Activated T-helper 9 cell treated with anti-CD3 and anti-CD28 coated beads, Interleukin-2, amount 50 U/mL, for 16 hours (primary cell): ENCODE measurements around the gene QRFP.

Experiments used
- DNase-seq: peaks from one replicate; pipeline ENCODE4 v3.0.0-alpha.2; 2020; ENCODE audit warnings: low read depth

QRFP gene

DNA sequence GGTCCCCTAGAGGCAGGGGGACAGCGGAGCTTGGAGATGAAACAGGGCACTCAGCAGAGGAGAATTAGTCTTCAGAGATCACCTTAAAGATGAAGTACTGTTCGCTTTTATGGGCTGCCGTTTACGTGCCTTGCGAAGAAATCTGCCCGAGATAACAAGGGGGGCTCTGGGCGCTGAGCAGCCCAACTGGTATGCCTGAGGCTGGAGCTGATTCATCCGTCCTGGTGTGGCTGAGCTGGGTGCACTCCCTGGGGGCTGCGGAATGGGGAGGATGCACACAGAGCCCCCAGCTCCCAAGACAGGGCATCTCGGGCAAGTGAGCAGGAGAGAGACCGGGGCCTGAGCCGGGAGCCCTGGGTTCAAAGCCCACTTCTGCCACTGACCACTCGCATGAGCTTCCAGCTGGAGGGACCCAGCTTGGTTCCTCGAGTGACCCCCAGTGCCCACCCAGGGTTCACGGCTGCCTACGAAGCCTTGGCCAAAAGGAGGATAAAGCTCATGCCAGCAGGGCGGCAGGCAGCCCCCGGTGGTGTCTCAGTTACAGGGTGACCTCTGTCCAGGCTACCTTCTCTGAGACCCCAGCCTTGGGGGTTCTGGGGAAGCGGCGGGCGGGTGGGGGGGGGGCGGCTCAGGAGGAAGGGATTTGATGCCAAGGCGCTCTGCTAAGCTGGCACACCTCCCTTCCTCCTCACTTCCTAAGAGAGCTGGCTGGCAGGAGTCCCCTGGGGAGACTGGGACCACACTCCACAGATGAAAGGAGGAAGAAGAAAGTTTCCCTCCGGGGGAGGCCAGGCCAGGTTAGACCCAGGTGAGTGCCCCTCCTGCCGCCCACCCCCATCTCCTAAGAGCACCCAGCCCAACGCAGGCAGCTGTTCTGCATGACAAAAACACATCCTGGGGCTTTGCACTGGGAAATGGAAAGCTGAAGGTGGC is 36.8 kb upstream of the QRFP start:
- DNase-seq: no peak

- DNase-seq: no peak
Measured at GRCh38 chr9:130932255-130933079, 35.9 kb upstream of the QRFP start.

- DNase-seq: no peak
Measured at GRCh38 chr9:130931508-130932254, 35.1 kb upstream of the QRFP start.

GRCh38 chr9:130930804-130931349 is 34.3 kb upstream of the QRFP start:
- DNase-seq: no peak

DNA sequence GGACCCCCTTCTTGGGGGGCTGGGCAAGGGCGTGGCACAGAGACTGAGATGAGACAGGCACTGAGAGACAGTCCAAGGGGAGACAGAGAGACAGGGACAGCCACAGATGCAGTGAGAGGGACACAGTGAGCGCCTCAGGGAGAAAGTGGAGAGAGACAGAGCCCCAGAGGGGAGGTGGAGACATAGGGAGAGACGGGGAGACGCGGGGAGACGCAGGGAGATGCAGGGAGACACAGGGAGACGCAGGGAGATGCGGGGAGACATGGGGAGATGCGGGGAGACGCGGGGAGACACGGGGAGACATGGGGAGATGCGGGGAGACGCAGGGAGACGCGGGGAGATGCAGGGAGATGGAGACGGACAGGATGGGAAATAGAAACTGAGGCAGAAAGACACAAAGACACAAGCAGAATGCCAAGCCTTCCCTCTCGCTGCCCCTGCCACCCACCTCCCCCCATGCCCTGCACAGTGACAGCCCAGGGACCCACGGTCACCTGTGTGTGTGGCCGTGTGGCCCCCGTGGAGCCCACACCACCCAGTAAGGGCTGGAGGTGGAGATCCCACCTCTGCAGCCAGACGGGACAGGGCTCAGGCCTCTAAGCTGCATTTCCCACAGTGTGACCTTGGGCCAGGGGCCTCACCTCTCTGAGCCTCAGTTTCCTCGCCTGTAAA is 33.7 kb upstream of the QRFP start:
- DNase-seq: no peak

DNA sequence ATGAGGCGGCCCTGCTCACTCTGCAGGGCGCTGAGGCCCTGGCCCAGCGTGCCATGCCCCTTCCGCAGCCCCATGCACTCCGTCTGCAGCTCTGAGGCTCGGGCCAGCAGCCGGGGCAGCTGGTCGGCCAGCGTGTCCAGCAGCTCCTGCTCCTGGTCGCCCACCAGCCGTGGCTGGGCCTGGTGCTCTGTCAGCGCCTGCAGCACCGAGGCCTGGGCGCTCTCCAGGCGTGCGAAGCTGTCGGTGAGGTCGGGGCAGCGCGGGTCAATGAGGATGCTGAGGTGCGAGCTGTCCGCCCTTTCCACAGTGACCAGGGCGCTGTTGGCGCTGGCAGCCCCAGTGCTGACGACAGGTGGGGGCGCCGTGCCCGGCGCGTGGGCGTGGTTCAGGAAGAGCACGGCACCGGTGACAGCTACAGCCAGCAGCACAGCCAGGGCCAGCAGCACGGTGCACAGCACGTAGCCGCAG is 33.0 kb upstream of the QRFP start:
- DNase-seq: no peak

GRCh38 chr9:130927995-130928900 is 31.6 kb upstream of the QRFP start:
- DNase-seq: no peak

GRCh38 chr9:130927338-130927737 is 30.7 kb upstream of the QRFP start:
- DNase-seq: no peak

- no peak for DNase-seq
Measured at GRCh38 chr9:130925050-130925678, 28.6 kb upstream of the QRFP start.

- no peak for DNase-seq
Measured at GRCh38 chr9:130924448-130924788, 27.8 kb upstream of the QRFP start.

DNA sequence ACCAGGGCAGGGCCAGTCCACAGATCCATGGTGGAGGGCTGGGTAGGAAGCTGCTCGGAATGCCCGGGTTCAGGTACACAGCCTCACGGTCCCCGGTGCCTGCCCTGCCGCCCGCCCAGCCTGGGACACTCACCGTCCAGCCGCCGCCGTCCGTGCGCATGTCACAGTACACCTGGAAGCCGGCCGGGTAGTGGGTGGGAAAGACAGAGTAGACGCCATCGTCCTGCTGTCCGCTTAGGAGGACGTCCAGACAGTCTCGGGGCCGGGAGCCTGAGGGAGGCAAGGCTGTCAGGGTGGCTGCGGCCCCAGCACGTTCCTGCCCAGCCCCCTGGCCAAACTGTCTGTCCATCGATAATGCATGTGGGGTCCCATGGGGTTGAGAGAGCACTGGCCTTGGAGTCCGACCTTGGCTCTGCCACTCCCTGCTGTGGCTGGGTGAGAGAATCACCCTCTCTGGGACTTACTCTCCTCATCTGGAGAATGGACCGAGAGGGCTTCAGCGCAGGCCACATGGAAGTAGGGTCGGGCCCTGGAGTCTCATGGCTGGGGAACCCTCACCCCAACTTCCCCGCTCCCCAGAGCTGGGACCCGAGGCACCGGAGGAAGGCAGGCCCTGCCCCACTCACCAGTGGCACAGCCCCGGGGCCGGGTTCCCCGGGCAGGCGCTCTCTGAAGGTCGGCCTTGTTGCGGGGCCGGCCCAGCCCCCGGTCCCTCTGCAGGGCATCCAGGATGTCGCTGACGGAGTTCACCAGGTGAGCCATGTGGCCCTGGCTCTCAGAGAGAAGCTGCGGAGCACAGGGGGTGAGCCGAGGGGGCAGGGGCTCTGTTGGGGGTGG is 27.2 kb upstream of the QRFP start:
- no peak for DNase-seq

- no peak for DNase-seq
Measured at GRCh38 chr9:130922893-130923610, 26.4 kb upstream of the QRFP start.

DNA sequence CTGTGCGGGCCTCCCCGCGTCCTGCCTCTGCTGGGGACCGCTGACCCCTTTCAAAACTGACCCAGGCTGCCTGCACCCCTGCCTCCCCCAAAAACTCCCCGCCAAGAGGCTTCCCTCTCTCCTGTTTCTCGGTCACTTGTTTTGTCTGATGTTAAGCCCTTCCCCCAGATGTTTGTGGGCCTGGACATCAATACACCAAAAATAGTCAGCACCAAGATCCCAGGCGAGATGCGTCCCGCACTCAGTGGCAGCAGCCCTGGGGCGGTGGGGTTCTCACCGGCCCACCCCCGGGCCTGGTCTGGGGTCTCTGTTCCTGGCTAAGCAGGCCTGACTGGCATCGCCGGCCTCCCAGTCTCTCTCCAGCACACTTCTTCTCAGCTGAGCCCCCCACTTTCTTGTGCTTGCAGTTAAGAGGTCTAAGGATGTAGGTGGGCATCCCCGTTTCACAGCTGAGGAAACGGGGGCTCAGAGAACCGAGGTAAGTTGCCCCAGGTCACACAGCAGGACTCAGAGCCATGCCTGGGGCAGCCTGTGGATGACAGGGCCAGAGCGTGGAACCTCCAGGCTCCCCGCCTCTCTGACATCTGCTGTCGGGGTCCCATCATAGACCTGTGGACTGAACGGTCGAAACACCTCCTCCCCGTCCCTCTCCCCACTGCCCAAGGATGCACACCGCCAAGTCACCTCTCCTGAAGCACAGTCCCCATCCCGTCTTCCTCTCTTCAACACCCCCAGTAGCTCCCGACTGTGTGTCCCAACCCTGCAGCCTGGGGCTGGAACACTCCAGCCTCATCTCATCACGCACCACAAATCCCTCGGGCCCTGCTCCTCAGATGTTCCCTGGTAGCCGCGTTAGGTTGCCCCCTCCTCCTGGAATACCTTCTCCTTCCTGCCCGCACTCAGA is 25.6 kb upstream of the QRFP start:
- no peak for DNase-seq

- DNase-seq: no peak
Measured at GRCh38 chr9:130921300-130921988, 24.8 kb upstream of the QRFP start.

DNA sequence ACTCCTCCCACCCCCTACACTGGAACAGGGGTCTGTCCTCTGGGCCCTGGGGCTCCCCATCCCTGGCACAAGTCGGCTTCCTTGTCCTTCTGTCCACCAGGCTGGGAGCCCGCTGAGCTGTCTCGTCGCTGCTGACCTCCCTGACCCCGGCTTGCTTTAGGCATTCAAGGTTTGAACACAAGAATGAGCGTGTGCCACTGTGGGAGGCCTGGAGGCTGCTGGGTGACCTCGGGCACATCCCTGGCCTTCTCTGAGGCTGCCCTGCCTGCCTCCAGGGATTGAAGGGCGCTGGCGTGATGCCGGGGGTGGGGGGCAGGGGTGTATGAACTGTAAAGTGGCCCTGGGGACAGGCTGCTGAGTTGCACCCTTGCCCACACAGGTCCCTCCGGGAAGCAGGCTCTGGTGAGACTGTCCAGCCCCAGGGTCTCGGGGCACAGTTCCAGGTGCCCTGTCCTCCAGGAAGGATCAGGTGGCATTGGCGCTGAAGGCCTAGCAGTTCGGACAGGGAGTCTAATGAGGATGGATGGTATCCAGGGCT is 24.2 kb upstream of the QRFP start:
- no peak for DNase-seq

DNA sequence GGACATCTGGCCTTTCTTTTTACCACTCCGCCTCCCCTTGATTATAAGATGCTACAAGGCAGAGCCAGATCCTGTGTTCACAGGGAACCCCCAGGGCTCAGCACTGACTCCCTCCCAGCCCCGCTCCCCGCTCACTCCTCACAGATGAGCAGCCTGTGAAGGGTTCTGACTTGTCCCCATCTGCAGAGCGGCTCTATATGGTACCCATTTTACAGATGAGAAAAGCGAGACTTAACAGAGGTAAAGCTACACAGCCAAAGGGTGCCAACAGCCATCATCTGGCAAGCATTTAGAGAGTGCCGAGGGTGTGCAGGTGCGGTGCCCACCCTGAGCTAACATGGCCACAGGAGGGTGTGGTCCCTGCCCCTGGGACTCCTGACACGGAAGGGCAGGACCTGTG is 23.6 kb upstream of the QRFP start:
- no peak for DNase-seq
